Panc1 (cell line): ENCODE data around the gene PTPA.

Experiments used
- POLR2AphosphoS5 ChIP-seq: IDR thresholded peaks from 2 replicates; pipeline ENCODE4 v1.6.1; 2012; ENCODE audit warnings: mild to moderate bottlenecking, low read depth, low read length, moderate library complexity
- SIN3A ChIP-seq: IDR thresholded peaks from 2 replicates; pipeline ENCODE4 v1.6.1; 2012; ENCODE audit warnings: low read depth, mild to moderate bottlenecking, low read length, moderate library complexity, borderline replicate concordance; ENCODE audit not compliant: insufficient read depth
- TCF7L2 ChIP-seq: IDR thresholded peaks from 2 replicates; pipeline ENCODE4 v1.6.1; 2011; ENCODE audit warnings: mild to moderate bottlenecking, low read depth, low read length, inconsistent platforms
- TF ChIP-seq, protein P1 (sequence below): fragments of 450-650 bp; IDR thresholded peaks from 2 replicates; pipeline ENCODE4 v1.5.1; 2017; ENCODE audit warnings: mild to moderate bottlenecking
- TF ChIP-seq, protein P2 (sequence below), 2 experiments: IDR thresholded peaks; 2 replicates each; pipeline ENCODE4 v1.6.1; 2011 to 2012; ENCODE audit warnings: low read depth in 2 of 2, control low read depth in 1 of 2, low read length in 1 of 2, mild to moderate bottlenecking in 1 of 2, moderate library complexity in 1 of 2; ENCODE audit not compliant: insufficient read depth in 1 of 2

DNA sequence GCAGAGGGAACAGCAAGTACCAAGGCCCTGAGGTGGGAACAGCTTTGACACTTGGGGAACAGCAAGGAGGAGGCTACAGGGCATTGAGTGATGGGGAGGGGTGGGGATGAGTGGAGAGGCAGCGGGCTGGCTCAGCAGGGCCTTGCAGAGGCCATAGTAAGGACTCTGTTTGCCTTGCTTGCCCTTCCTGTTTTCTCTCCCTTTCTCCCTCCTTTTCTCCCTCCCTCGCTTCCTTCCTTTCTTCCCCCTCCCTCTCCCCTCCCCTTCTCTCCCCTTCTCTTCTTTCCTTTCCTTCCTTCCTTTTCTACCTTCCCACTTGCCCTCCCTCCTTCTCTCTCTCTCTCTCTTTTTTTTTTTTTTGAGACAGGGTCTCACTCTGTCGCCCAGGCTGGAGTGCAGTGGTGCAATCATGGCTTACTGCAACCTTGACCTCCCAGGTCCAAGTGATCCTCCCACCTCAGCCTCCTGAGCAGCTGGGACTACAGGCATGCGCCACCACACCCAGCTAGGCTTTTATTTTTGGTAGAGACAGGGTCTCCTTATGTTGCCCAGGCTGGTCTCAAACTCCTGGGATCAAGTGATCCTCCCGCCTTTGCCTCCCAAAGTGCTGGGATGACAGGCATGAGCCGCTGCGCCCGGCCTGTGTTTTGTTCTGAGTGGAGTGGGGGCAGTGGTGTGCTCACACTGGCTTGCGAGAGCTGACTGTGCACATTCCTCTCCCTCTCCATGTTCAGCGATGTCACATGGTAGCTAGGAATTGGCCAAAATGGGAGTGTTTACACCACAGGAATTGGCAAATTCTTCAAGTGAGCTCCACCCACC lies 49.7 kb downstream of the PTPA start:
- TF ChIP-seq POLR2AphosphoS5, result no peak
- TF ChIP-seq, protein P1, sequence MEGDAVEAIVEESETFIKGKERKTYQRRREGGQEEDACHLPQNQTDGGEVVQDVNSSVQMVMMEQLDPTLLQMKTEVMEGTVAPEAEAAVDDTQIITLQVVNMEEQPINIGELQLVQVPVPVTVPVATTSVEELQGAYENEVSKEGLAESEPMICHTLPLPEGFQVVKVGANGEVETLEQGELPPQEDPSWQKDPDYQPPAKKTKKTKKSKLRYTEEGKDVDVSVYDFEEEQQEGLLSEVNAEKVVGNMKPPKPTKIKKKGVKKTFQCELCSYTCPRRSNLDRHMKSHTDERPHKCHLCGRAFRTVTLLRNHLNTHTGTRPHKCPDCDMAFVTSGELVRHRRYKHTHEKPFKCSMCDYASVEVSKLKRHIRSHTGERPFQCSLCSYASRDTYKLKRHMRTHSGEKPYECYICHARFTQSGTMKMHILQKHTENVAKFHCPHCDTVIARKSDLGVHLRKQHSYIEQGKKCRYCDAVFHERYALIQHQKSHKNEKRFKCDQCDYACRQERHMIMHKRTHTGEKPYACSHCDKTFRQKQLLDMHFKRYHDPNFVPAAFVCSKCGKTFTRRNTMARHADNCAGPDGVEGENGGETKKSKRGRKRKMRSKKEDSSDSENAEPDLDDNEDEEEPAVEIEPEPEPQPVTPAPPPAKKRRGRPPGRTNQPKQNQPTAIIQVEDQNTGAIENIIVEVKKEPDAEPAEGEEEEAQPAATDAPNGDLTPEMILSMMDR, result no peak
- TF ChIP-seq, protein P2, sequence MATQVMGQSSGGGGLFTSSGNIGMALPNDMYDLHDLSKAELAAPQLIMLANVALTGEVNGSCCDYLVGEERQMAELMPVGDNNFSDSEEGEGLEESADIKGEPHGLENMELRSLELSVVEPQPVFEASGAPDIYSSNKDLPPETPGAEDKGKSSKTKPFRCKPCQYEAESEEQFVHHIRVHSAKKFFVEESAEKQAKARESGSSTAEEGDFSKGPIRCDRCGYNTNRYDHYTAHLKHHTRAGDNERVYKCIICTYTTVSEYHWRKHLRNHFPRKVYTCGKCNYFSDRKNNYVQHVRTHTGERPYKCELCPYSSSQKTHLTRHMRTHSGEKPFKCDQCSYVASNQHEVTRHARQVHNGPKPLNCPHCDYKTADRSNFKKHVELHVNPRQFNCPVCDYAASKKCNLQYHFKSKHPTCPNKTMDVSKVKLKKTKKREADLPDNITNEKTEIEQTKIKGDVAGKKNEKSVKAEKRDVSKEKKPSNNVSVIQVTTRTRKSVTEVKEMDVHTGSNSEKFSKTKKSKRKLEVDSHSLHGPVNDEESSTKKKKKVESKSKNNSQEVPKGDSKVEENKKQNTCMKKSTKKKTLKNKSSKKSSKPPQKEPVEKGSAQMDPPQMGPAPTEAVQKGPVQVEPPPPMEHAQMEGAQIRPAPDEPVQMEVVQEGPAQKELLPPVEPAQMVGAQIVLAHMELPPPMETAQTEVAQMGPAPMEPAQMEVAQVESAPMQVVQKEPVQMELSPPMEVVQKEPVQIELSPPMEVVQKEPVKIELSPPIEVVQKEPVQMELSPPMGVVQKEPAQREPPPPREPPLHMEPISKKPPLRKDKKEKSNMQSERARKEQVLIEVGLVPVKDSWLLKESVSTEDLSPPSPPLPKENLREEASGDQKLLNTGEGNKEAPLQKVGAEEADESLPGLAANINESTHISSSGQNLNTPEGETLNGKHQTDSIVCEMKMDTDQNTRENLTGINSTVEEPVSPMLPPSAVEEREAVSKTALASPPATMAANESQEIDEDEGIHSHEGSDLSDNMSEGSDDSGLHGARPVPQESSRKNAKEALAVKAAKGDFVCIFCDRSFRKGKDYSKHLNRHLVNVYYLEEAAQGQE (IDR thresholded peaks at IDR 0.05; ENCODE audit: insufficient read depth in 1 of 2, low read depth in 2 of 2, low read length in 1 of 2), result no peak
- no peak for TF ChIP-seq TCF7L2
- no peak for TF ChIP-seq SIN3A
